HCT116 (cell line): Measurements from ENCODE around the gene C19orf85. TPM values are rescaled to one million over a fixed set of nuclear protein-coding genes. Genes with fewer than 3 reads are reported as not detected.

Source experiments
- ATAC-seq: fragments of 200-7000 bp; cut with Tn5 transposase; 2 replicates; pipeline ENCODE4 v1.9.1; 2020; ENCODE audit warnings: mild to moderate bottlenecking, moderate library complexity
- BruUV-seq: library from RNA; stranded (reverse); fragments of 400-500 nt; replicated peaks from 2 replicates; lab custom pipeline; 2021; lab: Mats Ljungman, UMichigan
- CTCF ChIA-PET: fragments of 300-600 bp; sonication (Branson Sonifier 250); formaldehyde crosslinking; loops from one replicate; lab custom pipeline; 2021; ENCODE audit warnings: antibody characterized with exemption; lab: Charles Lee
- POLR2A ChIA-PET: fragments of 300-600, 350-600 bp; sonication (Branson Sonifier 250); formaldehyde crosslinking; loops from one replicate; lab custom pipeline; 2021; ENCODE audit warnings: antibody characterized with exemption; lab: Charles Lee
- RAD21 ChIA-PET, 2 experiments: fragments of 300-600 bp; sonication (Branson Sonifier 250); formaldehyde crosslinking; loops; one replicate each; lab custom pipeline; 2023; ENCODE audit warnings: low total read pairs in 2 of 2; ENCODE audit not compliant: uncharacterized antibody in 2 of 2, unreplicated experiment in 2 of 2, low non-redundant PET in 1 of 2; lab: Charles Lee
- DNase-seq: peaks from one replicate; pipeline ENCODE4 v3.0.0-alpha.2; 2010; ENCODE audit warnings: low read depth, low spot score
- H2AFZ ChIP-seq: fragments of 200-600 bp; shearing (Covaris generic), sonication (generic); 2 replicates; pipeline ENCODE4 v1.6.1; 2017; ENCODE audit warnings: low read depth, mixed run types, mixed read lengths, antibody characterized with exemption, low read length; ENCODE audit not compliant: poor library complexity, severe bottlenecking
- H3K27ac ChIP-seq: 2 replicates; pipeline ENCODE4 v1.5.1; 2012; ENCODE audit warnings: low read depth, low read length
- H3K27me3 ChIP-seq: fragments of 200-600 bp; sonication (generic); 2 replicates; pipeline ENCODE4 v1.6.1; 2016; ENCODE audit warnings: mixed run types, low read length, mixed read lengths; ENCODE audit not compliant: insufficient read depth
- H3K36me3 ChIP-seq, 2 experiments: fragments of 200-500 bp in 1 of 2; fragments of 200-600 bp in 1 of 2; sonication (Bioruptor generic) in 1 of 2; sonication (generic) in 1 of 2; 2 replicates each; pipeline versions ENCODE4 v1.5.1 to v1.6.1; 2014 to 2016; ENCODE audit warnings: low read length in 2 of 2, inconsistent platforms in 1 of 2, mixed read lengths in 1 of 2, mixed run types in 1 of 2; ENCODE audit not compliant: insufficient read depth in 2 of 2, control insufficient read depth in 1 of 2
- H3K4me1 ChIP-seq, 2 experiments: fragments of 200-600 bp in 1 of 2; sonication (generic) in 1 of 2; 2 replicates each; pipeline versions ENCODE4 v1.5.1 to v1.6.1; 2012 to 2017; ENCODE audit warnings: low read length in 2 of 2, inconsistent platforms in 1 of 2, mild to moderate bottlenecking in 1 of 2, mixed read lengths in 1 of 2, mixed run types in 1 of 2, moderate library complexity in 1 of 2; ENCODE audit not compliant: insufficient read depth in 2 of 2, control insufficient read depth in 1 of 2
- H3K4me2 ChIP-seq: fragments of 200-600 bp; sonication (generic); 2 replicates; pipeline ENCODE4 v1.6.1; 2017; ENCODE audit warnings: mixed run types, low read length, mixed read lengths
- H3K4me3 ChIP-seq, 2 experiments: fragments of 200-600 bp in 1 of 2; sonication (generic) in 1 of 2; replicated peaks in 1 of 2; 2 replicates each; pipeline ENCODE4 v1.5.1; 2011 to 2016; ENCODE audit warnings: low read length in 2 of 2, control low read depth in 1 of 2, low read depth in 1 of 2, mild to moderate bottlenecking in 1 of 2, mixed read lengths in 1 of 2, mixed run types in 1 of 2
- H3K79me2 ChIP-seq: fragments of 200-600 bp; sonication (generic); 2 replicates; pipeline ENCODE4 v1.6.1; 2017; ENCODE audit warnings: mild to moderate bottlenecking, mixed run types, low read length, moderate library complexity, mixed read lengths; ENCODE audit not compliant: insufficient read depth
- H3K9ac ChIP-seq: fragments of 200-600 bp; sonication (generic); 2 replicates; pipeline ENCODE4 v1.6.1; 2016; ENCODE audit warnings: low read length, mixed read lengths
- H3K9me2 ChIP-seq: fragments of 200-600 bp; sonication (generic), shearing (Covaris generic); 2 replicates; pipeline ENCODE4 v1.6.1; 2017; ENCODE audit warnings: mixed run types, mild to moderate bottlenecking, moderate library complexity; ENCODE audit not compliant: insufficient read depth
- H3K9me3 ChIP-seq, 2 experiments: fragments of 200-500 bp in 1 of 2; fragments of 200-600 bp in 1 of 2; sonication (Bioruptor generic) in 1 of 2; sonication (generic) in 1 of 2; 2 replicates each; pipeline ENCODE4 v1.6.1; 2014 to 2017; ENCODE audit warnings: low read length in 2 of 2, mixed read lengths in 2 of 2, inconsistent platforms in 1 of 2, low read depth in 1 of 2, mild to moderate bottlenecking in 1 of 2, mixed run types in 1 of 2, moderate library complexity in 1 of 2; ENCODE audit not compliant: control insufficient read depth in 1 of 2, insufficient read depth in 1 of 2
- H4K20me1 ChIP-seq: fragments of 200-600 bp; sonication (generic), shearing (Covaris generic); 2 replicates; pipeline ENCODE4 v1.6.1; 2017; ENCODE audit warnings: mixed run types, mild to moderate bottlenecking, moderate library complexity; ENCODE audit not compliant: insufficient read depth
- ATF3 ChIP-seq: IDR thresholded peaks from 2 replicates; pipeline ENCODE4 v1.6.1; 2012
- CBX3 ChIP-seq: IDR thresholded peaks from 2 replicates; pipeline ENCODE4 v1.6.1; 2012; ENCODE audit warnings: low read depth
- ELF1 ChIP-seq: IDR thresholded peaks from 2 replicates; pipeline ENCODE4 v1.6.1; 2012; ENCODE audit warnings: low read depth, borderline replicate concordance
- POLR2A ChIP-seq: IDR thresholded peaks from 2 replicates; pipeline ENCODE4 v1.7.0; 2011; ENCODE audit warnings: borderline replicate concordance; ENCODE audit not compliant: insufficient read depth, insufficient read length; ENCODE audit errors: extremely low read depth
- POLR2AphosphoS5 ChIP-seq: IDR thresholded peaks from 2 replicates; pipeline ENCODE4 v1.6.1; 2011; ENCODE audit warnings: mild to moderate bottlenecking, low read depth, low read length, moderate library complexity
- RAD21 ChIP-seq: IDR thresholded peaks from 2 replicates; pipeline ENCODE4 v1.6.1; 2012; ENCODE audit warnings: low read depth, mild to moderate bottlenecking
- SIN3A ChIP-seq: IDR thresholded peaks from 2 replicates; pipeline ENCODE4 v1.6.1; 2012; ENCODE audit warnings: low read depth
- SP1 ChIP-seq: IDR thresholded peaks from 2 replicates; pipeline ENCODE4 v1.6.1; 2012; ENCODE audit warnings: low read depth
- SRF ChIP-seq: IDR thresholded peaks from 2 replicates; pipeline ENCODE4 v1.6.1; 2012; ENCODE audit warnings: low read depth
- TCF7L2 ChIP-seq: IDR thresholded peaks from 2 replicates; pipeline ENCODE4 v1.7.0; 2011; ENCODE audit warnings: borderline replicate concordance, inconsistent platforms; ENCODE audit not compliant: insufficient read depth, insufficient read length; ENCODE audit errors: extremely low read depth
- ZNF274 ChIP-seq: fragments of 200-500 bp; sonication (Bioruptor generic); IDR thresholded peaks from 2 replicates; pipeline ENCODE4 v1.6.1; 2014; ENCODE audit warnings: mild to moderate bottlenecking, low read depth, low read length, inconsistent platforms
- intact Hi-C: fragments of 100-400 bp; cut with micrococcal nuclease; formaldehyde crosslinking; loops from 2 replicates; pipeline ENCODE4 v1.10.0; 2022
- total RNA-seq: library from RNA; stranded (reverse); gene quantifications from one replicate; pipeline ENCODE4 v1.2.1, GENCODE V29; 2021; ENCODE audit not compliant: unreplicated experiment
- TF ChIP-seq, protein P1 (sequence below): IDR thresholded peaks from 2 replicates; pipeline ENCODE4 v1.6.1; 2011; ENCODE audit warnings: mild to moderate bottlenecking, low read length, moderate library complexity; ENCODE audit not compliant: insufficient replicate concordance; ENCODE audit errors: extremely low read depth
- TF ChIP-seq, protein P2 (sequence below): IDR thresholded peaks from 2 replicates; pipeline ENCODE4 v1.6.1; 2012

C19orf85 gene
- total RNA-seq, 1 experiment from 2014 or later, result 0.34 TPM

GRCh38 chr19:55439052-55439451 lies 25.5 kb downstream of the C19orf85 start:
- DNase-seq, result no peak
- no peaks in the 10 kb centered on the region for H4K20me1 ChIP-seq
- H3K9me2 ChIP-seq, result no peaks in the 10 kb centered on the region
- no TSS peak for BruUV-seq
- no peaks in the 10 kb centered on the region for H3K36me3 ChIP-seq
- no peaks in the 10 kb centered on the region for H3K9me3 ChIP-seq
- TF ChIP-seq SP1 (no peak), TCF7L2 (no peak), RAD21 (no peak), CBX3 (no peak), SRF (no peak)
- TF ChIP-seq, protein P1, sequence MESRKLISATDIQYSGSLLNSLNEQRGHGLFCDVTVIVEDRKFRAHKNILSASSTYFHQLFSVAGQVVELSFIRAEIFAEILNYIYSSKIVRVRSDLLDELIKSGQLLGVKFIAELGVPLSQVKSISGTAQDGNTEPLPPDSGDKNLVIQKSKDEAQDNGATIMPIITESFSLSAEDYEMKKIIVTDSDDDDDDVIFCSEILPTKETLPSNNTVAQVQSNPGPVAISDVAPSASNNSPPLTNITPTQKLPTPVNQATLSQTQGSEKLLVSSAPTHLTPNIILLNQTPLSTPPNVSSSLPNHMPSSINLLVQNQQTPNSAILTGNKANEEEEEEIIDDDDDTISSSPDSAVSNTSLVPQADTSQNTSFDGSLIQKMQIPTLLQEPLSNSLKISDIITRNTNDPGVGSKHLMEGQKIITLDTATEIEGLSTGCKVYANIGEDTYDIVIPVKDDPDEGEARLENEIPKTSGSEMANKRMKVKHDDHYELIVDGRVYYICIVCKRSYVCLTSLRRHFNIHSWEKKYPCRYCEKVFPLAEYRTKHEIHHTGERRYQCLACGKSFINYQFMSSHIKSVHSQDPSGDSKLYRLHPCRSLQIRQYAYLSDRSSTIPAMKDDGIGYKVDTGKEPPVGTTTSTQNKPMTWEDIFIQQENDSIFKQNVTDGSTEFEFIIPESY, result no peak
- TF ChIP-seq, all 23 proteins: peak for 0
- Histone ChIP-seq H3K4me2 (no peak overlapping the region), H3K27ac (no peak overlapping the region), H3K27me3 (peaks cover 8% of the 10 kb centered on the region; the same call in 1 of the 2 replicates), H3K4me1 (peaks cover 0 to 10% of the 10 kb centered on the region in 2 experiments; a peak in 2 of 4 replicates), H3K79me2 (no peaks in the 10 kb centered on the region), H2AFZ (no peak overlapping the region), H3K4me3 (no peak overlapping the region), H3K9ac (no peak overlapping the region)
- ATAC-seq, result no peak
- CTCF ChIA-PET, result no interaction called here
- RAD21 ChIA-PET, result no interaction called here
- POLR2A ChIA-PET, result no interaction called here
- intact Hi-C loops, result no loop called here

- no peak overlapping the region for H3K27ac ChIP-seq
- no peaks in the 10 kb centered on the region for H3K36me3 ChIP-seq
- peaks cover 0 to 14% of the 10 kb centered on the region in 2 experiments; a peak in 2 of 4 replicates for H3K4me1 ChIP-seq
- intact Hi-C loops, result no loop called here
- DNase-seq (peak; percentile 40), ATAC-seq (peak; percentile 82)
- no peaks in the 10 kb centered on the region for H3K9me2 ChIP-seq
- no peak overlapping the region for H3K4me2 ChIP-seq
- H3K79me2 ChIP-seq, result no peaks in the 10 kb centered on the region
- no peaks in the 10 kb centered on the region for H3K27me3 ChIP-seq
- ChIA-PET CTCF (interaction anchor here (1.1 to 1.4 kb wide), 2 partner anchors 9 to 31 kb away, joined by 3 to 6 read pairs; no protein-coding TSS in a partner anchor), RAD21 (no interaction called here), POLR2A (interaction anchor here (0.7 kb wide), 1 partner anchor 268 kb away, joined by 3 read pairs; no protein-coding TSS in a partner anchor)
- H4K20me1 ChIP-seq, result no peaks in the 10 kb centered on the region
- no peak overlapping the region for H2AFZ ChIP-seq
- no TSS peak for BruUV-seq
- H3K9ac ChIP-seq, result no peak overlapping the region
- no peaks in the 10 kb centered on the region for H3K9me3 ChIP-seq
- H3K4me3 ChIP-seq, result no peak overlapping the region
- TF ChIP-seq, protein P1, result no peak
- TF ChIP-seq, protein P2, sequence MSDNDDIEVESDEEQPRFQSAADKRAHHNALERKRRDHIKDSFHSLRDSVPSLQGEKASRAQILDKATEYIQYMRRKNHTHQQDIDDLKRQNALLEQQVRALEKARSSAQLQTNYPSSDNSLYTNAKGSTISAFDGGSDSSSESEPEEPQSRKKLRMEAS, result no peak
- no peak for TF ChIP-seq POLR2A
- no peak for TF ChIP-seq SIN3A
- TF ChIP-seq POLR2AphosphoS5, result no peak
- no peak for TF ChIP-seq ELF1
- no peak for TF ChIP-seq CBX3
- TF ChIP-seq ATF3, result no peak
- no peak for TF ChIP-seq ZNF274
- no peak for TF ChIP-seq TCF7L2
Measured at GRCh38 chr19:55437410-55437809, 27.1 kb downstream of the C19orf85 start.
